Stimulated activated CD8-positive, alpha-beta memory T cell treated with anti-CD3 and anti-CD28 coated beads, Interleukin-12 subunit alpha, Interleukin-12 subunit beta, amount 100 ng/mL, for 4 hours (primary cell): ENCODE results near the gene WHRN.

Source experiments
- DNase-seq: peaks from one replicate; pipeline ENCODE4 v3.0.0-alpha.2; 2020; ENCODE audit warnings: low read depth

Gene WHRN

GRCh38 chr9:114470581-114470980 is 34.7 kb downstream of the WHRN start:
- DNase-seq: no peak

GRCh38 chr9:114470121-114470520 is 35.2 kb downstream of the WHRN start:
- no peak for DNase-seq

- no peak for DNase-seq
These were observed 36.0 kb downstream of the WHRN start for GRCh38 chr9:114469091-114469853.

GRCh38 chr9:114467910-114468309 is 37.4 kb downstream of the WHRN start:
- DNase-seq: no peak

GRCh38 chr9:114467226-114467750 is 38.0 kb downstream of the WHRN start:
- DNase-seq: no peak

- no peak for DNase-seq
These were observed 39.1 kb downstream of the WHRN start for GRCh38 chr9:114465906-114466900.

GRCh38 chr9:114465417-114465816 is 39.9 kb downstream of the WHRN start:
- DNase-seq: no peak

- no peak for DNase-seq
These were observed 40.8 kb downstream of the WHRN start for GRCh38 chr9:114464281-114465051.

GRCh38 chr9:114462791-114463190 is 42.5 kb downstream of the WHRN start:
- no peak for DNase-seq

GRCh38 chr9:114461468-114461867 is 43.8 kb downstream of the WHRN start:
- DNase-seq: no peak

GRCh38 chr9:114460513-114461199 is 44.6 kb downstream of the WHRN start:
- no peak for DNase-seq

GRCh38 chr9:114459464-114459863 is 45.8 kb downstream of the WHRN start:
- no peak for DNase-seq

GRCh38 chr9:114456929-114457328 is 48.3 kb downstream of the WHRN start:
- no peak for DNase-seq

- no peak for DNase-seq
These were observed 50.6 kb downstream of the WHRN start for GRCh38 chr9:114454652-114455051.

- DNase-seq: no peak
These were observed 52.8 kb downstream of the WHRN start for GRCh38 chr9:114452219-114453165.

GRCh38 chr9:114451707-114452031 is 53.6 kb downstream of the WHRN start:
- DNase-seq: no peak

GRCh38 chr9:114450833-114451706 is 54.2 kb downstream of the WHRN start:
- no peak for DNase-seq

GRCh38 chr9:114450181-114450580 is 55.1 kb downstream of the WHRN start:
- no peak for DNase-seq

- DNase-seq: no peak
These were observed 56.0 kb downstream of the WHRN start for GRCh38 chr9:114449236-114449635.
